ENCODE measurements around the gene OAT.
A peak's percentile ranks its signal among the peaks of the same experiment; 100 is the strongest.

Gene OAT

DNA sequence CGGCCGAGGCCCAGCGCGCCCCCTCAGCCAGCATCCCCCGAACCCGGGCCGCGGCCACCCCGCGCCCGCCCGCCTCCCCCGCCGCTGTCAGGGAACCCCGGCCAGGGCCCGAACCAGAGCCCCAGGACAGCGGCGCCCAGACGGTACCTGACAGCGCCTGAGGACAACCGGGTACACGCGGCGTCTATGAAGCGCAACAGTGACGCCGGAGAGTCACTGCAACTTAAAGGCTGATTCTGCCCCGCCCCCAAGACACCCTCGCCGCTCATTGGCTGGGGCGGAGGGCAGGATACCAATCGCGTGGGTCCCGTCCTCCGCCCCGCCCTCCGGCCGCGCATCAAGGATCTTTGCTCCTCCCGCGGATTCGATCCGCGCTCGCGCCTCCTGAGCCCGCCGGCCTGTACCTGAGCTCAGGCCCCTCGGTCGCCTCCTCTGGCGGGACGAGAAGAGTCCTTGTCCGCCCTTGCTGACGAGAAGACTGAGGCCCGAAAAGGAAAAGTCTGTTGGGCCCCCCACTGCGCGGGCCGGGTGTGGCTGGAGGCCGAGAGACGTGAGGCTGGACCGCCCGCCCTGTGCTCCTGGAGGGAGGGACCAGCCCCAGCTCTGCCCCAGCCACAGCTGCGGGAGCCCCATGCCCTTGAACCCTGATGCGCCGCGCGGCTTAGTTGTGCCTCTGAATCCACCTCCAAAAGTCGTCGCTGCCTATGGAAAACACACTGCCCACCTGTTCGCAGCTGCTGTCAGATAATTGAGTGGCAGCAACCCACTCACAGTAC is at the start of gene OAT:
Gene OAT (minus strand): TSS at position 198 of the 776 bp plus-strand sequence. CDS start 6,752 bp downstream, outside the sequence.
- DNase-seq, result peak; percentile 96
- in situ Hi-C loops (cut with MboI; ENCODE audit: low pct_unique_long_range_greater_than_20kb, low sequenced_read_pairs), result no loop called here

DNA sequence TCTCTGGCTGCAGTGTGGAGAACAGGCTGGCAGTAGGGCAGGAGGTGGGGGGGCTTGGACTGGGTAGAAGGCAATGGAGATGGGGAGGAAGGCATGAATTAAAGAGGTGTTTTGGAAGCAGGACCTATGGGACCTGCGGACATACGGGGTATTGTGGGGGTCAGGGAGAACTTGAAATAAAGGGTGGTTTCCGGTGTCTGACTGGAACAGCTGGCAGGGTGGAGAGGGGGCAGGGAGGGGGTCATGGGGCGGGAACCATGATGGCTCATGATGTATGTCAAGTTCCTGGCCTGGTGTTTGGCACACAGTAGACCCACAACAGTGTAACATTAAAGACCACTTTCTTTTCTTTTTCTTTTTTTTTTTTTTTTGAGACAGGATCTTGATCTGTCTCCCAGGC is 48.4 kb upstream of the OAT start:
- in situ Hi-C loops (cut with MboI; ENCODE audit: low pct_unique_long_range_greater_than_20kb, low sequenced_read_pairs), result no loop called here
- no peak for DNase-seq

DNA sequence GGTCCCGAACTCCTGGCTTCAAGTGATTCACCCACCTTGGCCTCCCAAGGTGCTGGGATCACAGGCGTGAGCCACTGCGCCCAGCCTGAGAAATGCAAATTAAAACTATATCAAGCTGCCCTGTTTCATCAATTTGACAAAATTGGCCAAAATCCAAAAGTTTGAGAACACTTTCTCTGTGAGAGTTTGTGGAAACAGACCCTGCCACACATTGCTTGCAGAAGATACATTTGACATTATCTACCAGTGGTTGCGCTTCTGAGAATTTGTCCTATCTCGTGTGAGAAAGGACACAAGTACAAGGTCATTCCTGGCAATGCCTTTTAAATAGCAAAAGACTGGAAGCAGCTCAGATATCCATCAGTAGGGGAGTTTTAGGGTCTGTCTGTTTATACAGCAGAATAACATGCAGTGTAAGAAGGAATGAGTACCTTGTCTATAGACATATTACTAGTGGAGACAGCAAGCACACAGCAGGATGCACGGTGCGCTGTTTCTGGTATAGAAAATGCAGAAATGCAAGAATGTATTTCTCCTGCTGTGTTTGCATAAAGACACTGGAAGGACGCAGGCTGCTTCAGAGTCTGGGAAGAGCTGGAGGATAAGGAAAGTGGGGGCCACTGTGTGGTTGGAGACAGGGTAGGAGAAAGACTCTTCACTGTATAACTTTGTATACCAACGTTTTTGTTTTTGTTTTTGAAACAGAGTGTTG is 47.2 kb upstream of the OAT start:
- no peak for DNase-seq
- in situ Hi-C loops (cut with MboI; ENCODE audit: low pct_unique_long_range_greater_than_20kb, low sequenced_read_pairs), result no loop called here

DNA sequence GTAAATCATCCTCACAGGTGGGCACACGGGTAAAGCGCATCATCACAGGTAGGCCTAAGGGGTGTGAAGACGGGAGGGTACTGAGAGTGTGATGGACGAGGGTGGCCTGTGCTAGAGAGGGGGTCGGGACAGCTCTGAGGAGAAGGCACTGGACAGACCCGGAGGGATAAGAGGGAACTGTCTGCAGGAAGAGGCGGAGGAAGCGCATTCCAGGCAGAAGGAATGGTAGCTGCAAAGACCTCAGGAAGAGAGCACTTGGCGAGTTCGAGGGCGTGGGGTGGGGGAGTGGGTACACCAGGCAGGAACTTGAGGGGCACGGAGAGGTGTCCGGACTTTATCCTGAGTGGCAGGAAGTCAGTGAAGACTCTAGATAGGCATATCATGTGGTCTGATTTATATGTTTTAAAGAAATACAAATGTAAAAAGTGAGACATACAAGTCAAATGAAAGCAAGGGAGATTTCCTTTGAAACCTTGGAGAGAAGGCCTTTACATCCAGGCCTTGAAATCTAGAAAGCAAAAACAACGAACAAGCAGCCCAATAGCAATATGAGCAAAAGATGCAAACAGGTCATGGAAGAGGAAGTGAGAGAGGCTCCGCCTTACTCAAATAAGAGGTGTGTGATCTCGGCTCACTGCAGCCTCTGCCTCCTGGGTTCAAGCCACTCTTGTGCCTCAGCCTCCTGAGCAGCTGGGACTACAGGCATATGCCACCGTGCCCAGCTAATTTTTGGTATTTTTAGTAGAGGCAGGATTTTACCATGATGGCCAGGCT is 46.5 kb upstream of the OAT start:
- in situ Hi-C loops (cut with MboI; ENCODE audit: low pct_unique_long_range_greater_than_20kb, low sequenced_read_pairs), result no loop called here
- DNase-seq, result peak; percentile 41

DNA sequence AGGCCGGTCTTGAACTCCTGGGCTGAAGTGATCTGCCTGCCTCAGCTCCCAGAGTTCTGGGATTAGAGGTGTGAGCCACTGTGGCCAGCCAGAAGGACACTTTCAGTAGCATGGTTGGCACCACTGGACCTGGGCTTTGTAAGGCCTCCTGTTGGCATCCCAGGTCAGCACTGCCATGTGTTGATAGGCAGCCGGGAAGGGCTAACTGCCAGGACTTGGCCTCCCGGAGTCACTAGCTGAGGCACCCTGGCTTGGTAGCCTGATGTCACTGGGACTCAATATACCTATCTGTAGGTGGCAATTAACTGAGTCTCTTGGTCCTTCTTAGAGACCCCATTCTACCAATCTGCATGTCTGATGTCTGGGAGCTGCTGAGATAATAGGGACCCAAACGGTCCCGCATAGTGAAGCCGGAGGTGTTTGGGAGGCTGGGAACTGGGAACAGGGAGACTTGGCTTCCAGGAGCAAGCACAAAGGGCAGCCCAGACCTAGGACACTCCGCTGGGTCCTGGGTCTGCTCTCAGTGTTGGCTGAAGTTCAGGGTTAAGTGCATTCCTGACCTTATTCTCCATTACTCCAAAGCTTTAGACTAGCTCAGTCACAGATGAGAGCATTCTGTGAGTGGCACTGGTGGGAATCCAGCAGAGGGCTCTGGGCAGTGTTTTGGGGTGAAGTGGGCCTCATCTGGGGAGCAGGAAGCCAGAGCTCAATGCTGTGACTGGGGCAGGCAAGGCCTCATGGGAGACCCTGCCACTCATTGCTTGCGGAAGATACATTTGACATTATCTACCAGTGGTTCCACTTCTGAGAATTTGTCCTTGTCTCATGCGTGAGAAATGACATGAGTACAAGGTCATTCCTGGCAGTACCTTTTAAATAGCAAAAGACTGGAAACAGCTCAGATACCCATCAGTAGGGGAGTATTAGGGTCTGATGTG is 45.6 kb upstream of the OAT start:
- in situ Hi-C loops (cut with MboI; ENCODE audit: low pct_unique_long_range_greater_than_20kb, low sequenced_read_pairs), result no loop called here
- no peak for DNase-seq

DNA sequence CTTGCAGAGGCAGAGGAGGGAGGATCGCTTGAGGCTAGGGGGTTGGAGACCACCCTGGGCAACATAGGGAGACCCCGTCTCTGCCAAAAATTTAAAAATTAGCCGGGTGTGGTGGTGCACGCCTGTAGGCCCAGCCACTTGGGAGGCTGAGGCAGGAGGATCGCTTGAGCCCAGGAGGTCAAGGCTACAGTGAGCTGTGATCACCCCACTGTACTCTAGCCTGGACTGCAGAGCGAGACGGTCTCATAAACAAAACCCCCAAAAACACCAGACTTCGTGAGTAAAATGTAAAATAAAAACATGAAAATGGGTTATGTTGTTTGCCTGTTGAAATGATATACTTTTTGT is 43.6 kb upstream of the OAT start:
- DNase-seq, result no peak
- in situ Hi-C loops (cut with MboI; ENCODE audit: low pct_unique_long_range_greater_than_20kb, low sequenced_read_pairs), result no loop called here

DNA sequence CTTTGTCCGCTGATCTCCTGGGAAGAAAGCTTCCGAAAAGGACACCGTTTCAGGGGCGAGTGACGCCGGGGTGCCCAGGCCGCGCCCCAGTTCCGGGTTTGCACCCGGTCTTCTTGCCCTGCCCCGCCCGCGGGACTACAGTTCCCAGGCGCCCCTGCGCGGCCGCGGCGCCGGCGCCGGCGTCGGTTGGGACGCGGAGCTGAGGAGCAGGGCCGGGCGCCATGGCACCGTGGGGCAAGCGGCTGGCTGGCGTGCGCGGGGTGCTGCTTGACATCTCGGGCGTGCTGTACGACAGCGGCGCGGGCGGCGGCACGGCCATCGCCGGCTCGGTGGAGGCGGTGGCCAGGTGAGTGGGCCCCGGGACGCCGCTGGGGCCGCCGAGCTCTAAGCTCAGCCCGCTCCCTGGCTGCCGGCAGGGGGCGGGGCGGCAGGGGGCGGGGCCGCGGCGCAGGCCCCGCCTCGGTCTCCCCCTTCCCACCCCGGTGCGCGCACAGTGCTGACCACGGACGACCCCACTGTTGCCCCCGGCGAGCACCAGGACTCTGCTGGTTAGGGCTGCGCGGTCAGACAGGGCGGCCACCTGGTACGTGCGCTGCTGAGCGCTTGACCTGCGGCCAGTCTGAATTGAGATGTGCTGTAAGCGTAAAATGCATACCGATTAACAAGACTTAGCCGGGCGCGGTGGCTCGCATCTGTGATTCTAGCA is 43.1 kb upstream of the OAT start, which contains the start of gene LHPP:
Gene LHPP (plus strand): TSS at position 182 of the 706 bp plus-strand sequence. CDS start 40 bp downstream, at position 222.
- DNase-seq, result peak; percentile 86
- in situ Hi-C loops (cut with MboI; ENCODE audit: low pct_unique_long_range_greater_than_20kb, low sequenced_read_pairs), result no loop called here

DNA sequence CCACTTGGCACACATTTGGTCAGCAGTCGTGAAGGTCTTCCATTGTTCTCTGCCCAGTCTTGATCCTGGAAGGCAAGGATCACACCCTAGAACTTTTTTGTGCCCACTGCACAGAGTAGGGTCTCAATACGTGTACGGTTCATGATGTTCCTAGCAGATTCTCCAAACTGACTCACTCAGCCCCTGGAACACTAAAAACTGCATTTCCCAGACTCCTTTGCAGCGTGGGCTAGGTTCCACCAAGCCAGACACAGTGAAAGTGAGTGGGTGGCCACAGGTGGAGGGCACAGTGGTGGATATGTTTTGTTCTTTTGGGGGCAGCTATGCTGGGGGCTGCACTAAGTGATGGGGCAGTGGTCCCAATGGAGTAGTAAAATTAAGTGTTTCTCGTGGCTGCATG is 41.4 kb upstream of the OAT start:
- in situ Hi-C loops (cut with MboI; ENCODE audit: low pct_unique_long_range_greater_than_20kb, low sequenced_read_pairs), result no loop called here
- no peak for DNase-seq

DNA sequence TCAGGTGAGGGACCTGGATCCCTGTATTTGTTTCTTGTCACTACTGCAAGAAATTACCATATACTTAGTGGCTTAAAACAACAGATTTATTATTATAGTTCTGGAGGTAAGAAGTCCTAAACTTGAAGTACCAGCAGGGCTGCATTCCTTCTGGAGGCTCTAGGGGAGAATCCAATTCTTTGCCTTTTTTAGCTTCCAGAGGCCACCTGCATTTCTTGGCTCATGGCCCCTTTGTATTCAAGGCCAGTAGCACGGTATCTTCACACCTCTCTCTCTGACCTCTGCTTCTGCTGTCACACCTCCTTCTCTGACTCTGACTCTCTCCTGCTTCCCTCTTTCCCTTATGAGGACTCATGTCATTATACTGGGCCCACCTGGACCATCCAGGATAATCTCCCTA is 40.7 kb upstream of the OAT start:
- no peak for DNase-seq
- in situ Hi-C loops (cut with MboI; ENCODE audit: low pct_unique_long_range_greater_than_20kb, low sequenced_read_pairs), result no loop called here

DNA sequence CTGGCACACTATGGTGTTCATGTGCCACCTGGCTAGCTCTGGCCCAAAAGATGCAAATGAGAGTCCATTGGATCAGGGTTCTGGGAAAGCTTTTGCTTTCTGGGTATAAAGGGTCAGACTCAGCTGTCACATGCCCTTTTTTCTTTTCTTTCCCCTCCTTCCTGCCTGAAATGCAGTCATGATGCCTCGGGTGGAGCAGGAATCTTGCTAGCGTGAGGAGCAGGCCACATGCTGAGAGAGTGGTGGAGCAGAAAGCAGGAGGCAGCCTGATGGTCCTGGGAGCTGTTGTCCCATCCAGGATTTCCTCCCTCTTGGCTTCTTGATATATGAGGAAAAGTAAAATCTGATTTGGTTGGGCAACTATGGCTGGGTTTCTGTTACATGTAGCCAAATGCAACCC is 40.2 kb upstream of the OAT start:
- no peak for DNase-seq
- in situ Hi-C loops (cut with MboI; ENCODE audit: low pct_unique_long_range_greater_than_20kb, low sequenced_read_pairs), result no loop called here

DNA sequence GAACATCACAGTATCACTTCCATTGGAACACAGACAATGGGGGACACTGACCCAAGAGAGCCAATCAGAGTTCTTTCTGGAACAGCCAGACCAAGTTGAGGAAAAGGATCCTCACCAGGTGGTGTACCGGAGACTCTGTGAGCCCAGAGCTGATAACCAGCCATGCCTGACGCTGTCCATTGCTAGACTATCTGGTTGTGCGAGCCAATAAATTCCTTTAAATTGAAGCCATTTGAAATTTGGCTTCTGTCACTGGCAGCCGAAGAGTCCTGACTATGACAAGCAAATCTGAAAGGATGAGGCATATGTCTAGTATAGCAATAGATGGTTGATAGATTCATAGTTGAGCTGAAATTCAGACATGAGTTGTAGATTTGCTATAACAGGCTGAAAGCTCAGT is 39.8 kb upstream of the OAT start:
- in situ Hi-C loops (cut with MboI; ENCODE audit: low pct_unique_long_range_greater_than_20kb, low sequenced_read_pairs), result no loop called here

DNA sequence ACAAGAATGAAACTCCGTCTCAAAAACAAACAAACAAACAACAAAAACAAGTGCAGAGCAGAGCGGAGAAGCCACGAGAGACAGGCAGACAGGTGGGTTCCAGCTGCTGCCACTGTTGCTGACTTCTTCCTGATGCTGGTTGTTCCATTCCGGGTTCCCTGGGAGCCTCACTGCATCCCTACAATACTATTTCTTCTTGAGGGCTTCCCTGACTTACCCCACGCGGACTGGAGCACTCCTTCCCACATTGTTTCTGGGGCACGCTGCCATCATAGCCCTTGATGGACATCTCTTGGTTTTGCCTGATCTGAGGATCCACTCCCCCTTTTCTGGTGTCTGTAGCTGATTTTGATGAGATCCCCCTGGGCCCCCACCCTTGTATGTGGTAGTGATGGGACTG is 36.7 kb upstream of the OAT start:
- no peak for DNase-seq
- in situ Hi-C loops (cut with MboI; ENCODE audit: low pct_unique_long_range_greater_than_20kb, low sequenced_read_pairs), result no loop called here

More for the DNA sequence above, 39.8 kb upstream of the OAT start:
- DNase-seq, result no peak

DNA sequence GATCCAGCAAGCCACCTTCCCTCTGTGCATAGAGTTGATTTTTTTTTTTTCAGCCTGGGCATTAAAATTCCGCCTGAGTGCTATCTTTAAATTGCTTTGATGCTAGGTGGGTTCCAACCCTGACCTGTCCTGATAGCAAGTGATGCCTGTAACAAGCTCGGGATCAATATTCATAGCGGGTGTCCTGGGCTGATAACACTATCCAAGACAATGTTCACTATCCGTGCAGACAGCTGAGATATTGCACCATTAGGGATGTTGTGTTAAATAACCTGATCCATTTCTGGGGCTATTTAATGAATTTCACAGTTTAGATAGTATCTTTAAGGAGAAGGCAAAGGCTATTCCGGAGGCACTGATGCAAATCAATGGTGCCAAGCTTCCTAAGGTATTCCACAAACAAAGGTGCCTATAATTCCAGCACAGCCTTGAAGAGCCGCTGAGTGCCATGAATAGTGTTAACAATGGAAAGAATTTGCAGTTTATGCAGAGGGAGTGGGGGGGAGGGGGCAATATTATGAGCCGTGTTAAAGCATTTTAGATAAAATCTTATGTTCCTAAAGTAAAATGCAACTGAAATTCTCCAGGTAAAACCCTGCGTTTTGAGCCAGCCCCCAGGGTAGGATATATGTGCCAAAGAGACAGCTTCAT is 35.4 kb upstream of the OAT start:
- in situ Hi-C loops (cut with MboI; ENCODE audit: low pct_unique_long_range_greater_than_20kb, low sequenced_read_pairs), result no loop called here
- no peak for DNase-seq

DNA sequence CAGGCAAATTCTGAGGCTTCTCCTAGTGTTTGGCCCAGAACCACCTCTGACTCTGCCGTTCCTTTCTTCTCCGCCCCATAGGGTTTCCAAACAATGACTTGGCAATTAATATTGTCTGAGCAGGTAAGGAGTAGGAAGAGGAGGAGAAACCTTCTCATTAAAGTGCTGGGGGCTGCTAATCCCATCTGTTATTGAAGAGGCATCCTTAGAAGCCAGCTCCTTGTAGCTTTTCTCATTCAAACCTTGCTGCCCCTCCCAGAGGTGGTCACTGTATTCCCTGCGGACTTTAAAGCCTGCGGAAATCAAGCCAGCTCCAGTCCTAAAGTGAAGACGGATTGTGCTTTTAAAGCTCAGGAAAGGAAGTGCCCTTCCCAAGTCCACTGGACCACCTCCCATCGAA is 32.6 kb upstream of the OAT start:
- DNase-seq, result no peak
- in situ Hi-C loops (cut with MboI; ENCODE audit: low pct_unique_long_range_greater_than_20kb, low sequenced_read_pairs), result no loop called here

DNA sequence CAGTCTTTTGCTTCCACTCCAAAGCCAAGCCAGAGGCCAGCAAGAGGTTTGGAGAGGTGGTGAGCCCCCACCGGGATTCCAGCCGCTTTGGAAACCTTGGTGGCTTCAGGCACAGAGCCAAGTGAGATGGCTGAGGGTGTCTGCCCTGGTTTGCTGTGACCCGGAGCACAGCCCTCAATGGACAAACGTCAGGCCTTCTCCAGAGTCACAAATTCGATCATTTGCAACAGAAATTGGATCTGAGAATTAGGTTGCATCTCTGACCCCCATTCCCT is 32.0 kb upstream of the OAT start:
- DNase-seq, result no peak
- in situ Hi-C loops (cut with MboI; ENCODE audit: low pct_unique_long_range_greater_than_20kb, low sequenced_read_pairs), result no loop called here

DNA sequence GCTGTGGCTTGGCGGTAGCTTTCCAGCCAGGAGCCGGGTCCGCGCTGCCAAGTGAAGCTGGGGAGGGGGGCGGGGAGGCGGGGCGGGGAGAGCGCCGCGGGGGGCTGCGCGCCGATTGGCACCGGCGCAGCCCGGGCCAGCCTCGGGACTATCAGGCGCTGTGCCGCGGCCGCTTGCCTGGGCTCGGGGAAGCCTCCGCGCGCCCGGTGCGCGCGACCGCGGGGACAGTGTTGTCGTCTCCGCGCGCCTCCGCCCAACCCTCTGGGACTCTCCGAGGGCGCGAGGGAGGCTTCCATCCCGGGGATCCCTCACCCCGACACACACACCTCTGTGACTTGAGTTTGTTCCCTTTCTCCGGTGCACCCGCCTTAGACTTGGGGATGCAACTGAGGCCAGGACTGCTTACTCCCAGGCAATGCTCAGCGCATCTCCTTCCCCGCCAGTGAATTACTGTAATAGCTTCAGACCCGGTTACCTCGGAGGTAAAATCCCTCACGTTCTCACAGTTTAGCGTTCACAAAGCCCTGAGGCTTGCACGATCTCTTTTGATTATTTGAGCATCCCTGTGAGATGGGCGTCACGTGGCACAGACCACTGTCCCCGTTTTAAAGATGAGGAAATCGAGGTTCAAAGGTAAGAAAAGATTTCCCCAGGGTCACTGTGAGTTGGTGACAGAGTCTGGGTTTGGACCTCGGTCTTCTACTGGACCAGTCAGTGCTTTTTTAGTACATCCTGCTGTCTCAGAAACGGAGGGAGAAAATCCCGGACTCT is 31.5 kb upstream of the OAT start, which contains the start of gene NKX1-2:
Gene NKX1-2 (minus strand): TSS at position 24 of the 771 bp plus-strand sequence. CDS start 92 bp downstream, outside the sequence.
- in situ Hi-C loops (cut with MboI; ENCODE audit: low pct_unique_long_range_greater_than_20kb, low sequenced_read_pairs), result no loop called here
- DNase-seq, result no peak

All from KBM-7 (cell line).